Neural cell (in vitro differentiated cells): ENCODE results near the gene RASL12. TPM values are rescaled to one million over a fixed set of nuclear protein-coding genes. Genes with fewer than 3 reads are reported as not detected.

Experiments used
- H2AFZ ChIP-seq: fragments of 200-600, 300-800 bp; sonication (generic), shearing (Covaris generic); 2 replicates; pipeline ENCODE4 v1.6.0; 2014; ENCODE audit warnings: low read depth, mild to moderate bottlenecking, antibody characterized with exemption, low read length, moderate library complexity
- H3F3A ChIP-seq: fragments of 200-600 bp; shearing (Covaris generic); 2 replicates; pipeline ENCODE4 v1.6.1; 2016; ENCODE audit warnings: mild to moderate bottlenecking, moderate library complexity, mixed read lengths, antibody characterized with exemption, low read length; ENCODE audit not compliant: insufficient read depth, poor library complexity, severe bottlenecking
- H3K27ac ChIP-seq: fragments of 200-600, 300-800 bp; sonication (generic), shearing (Covaris generic); 2 replicates; pipeline ENCODE4 v1.5.1; 2014; ENCODE audit warnings: mild to moderate bottlenecking, low read length, moderate library complexity
- H3K27me3 ChIP-seq: fragments of 300-800, 200-600 bp; sonication (generic), shearing (Covaris generic); 2 replicates; pipeline ENCODE4 v1.6.0; 2014; ENCODE audit warnings: mild to moderate bottlenecking, low read depth, low read length, moderate library complexity; ENCODE audit not compliant: insufficient read depth
- H3K36me3 ChIP-seq: fragments of 300-800, 200-600 bp; sonication (generic), shearing (Covaris generic); 2 replicates; pipeline ENCODE4 v1.5.1; 2014; ENCODE audit warnings: mild to moderate bottlenecking, antibody characterized with exemption, low read length, moderate library complexity; ENCODE audit not compliant: insufficient read depth
- H3K4me2 ChIP-seq: fragments of 300-800, 200-600 bp; sonication (generic), shearing (Covaris generic); 2 replicates; pipeline ENCODE4 v1.6.0; 2014; ENCODE audit warnings: mild to moderate bottlenecking, low read length
- H3K4me3 ChIP-seq: fragments of 300-800, 200-600 bp; sonication (generic), shearing (Covaris generic); 2 replicates; pipeline ENCODE4 v1.5.1; 2014; ENCODE audit warnings: mild to moderate bottlenecking, low read length, moderate library complexity
- H3K79me2 ChIP-seq: fragments of 200-600 bp; shearing (Covaris generic); replicated peaks from 2 replicates; pipeline ENCODE4 v1.6.0; 2014; ENCODE audit warnings: mild to moderate bottlenecking, low read length, moderate library complexity; ENCODE audit not compliant: insufficient read depth
- H3K9ac ChIP-seq: fragments of 300-800, 200-600 bp; sonication (generic), shearing (Covaris generic); 2 replicates; pipeline ENCODE4 v1.6.1; 2016; ENCODE audit warnings: mild to moderate bottlenecking, low read length, mixed read lengths
- H3K9me2 ChIP-seq: fragments of 200-600 bp; shearing (Covaris generic); 2 replicates; pipeline ENCODE4 v1.6.1; 2016; ENCODE audit warnings: mild to moderate bottlenecking, low read length, mixed read lengths; ENCODE audit not compliant: insufficient read depth
- H3K9me3 ChIP-seq: fragments of 200-600, 300-800 bp; sonication (generic), shearing (Covaris generic); 2 replicates; pipeline ENCODE4 v1.6.1; 2016; ENCODE audit warnings: mild to moderate bottlenecking, mixed run types, low read length, moderate library complexity, mixed read lengths
- H4K20me1 ChIP-seq: fragments of 200-600 bp; shearing (Covaris generic); 2 replicates; pipeline ENCODE4 v1.6.1; 2016; ENCODE audit warnings: mild to moderate bottlenecking, mixed run types; ENCODE audit not compliant: insufficient read depth
- EZH2 ChIP-seq: fragments of 200-600, 300-800 bp; shearing (Covaris generic), sonication (generic); IDR thresholded peaks from 2 replicates; pipeline ENCODE4 v1.6.1; 2014; ENCODE audit warnings: antibody characterized with exemption, low read length, borderline replicate concordance, mild to moderate bottlenecking; ENCODE audit not compliant: insufficient read depth, poor library complexity, severe bottlenecking
- MXI1 ChIP-seq: fragments of 450-650 bp; conservative IDR thresholded peaks from 2 replicates; pipeline ENCODE4 v1.6.1; 2014; ENCODE audit warnings: antibody characterized with exemption, mild to moderate bottlenecking; ENCODE audit not compliant: poor library complexity, severe bottlenecking
- SMC3 ChIP-seq: fragments of 450-650 bp; conservative IDR thresholded peaks from 2 replicates; pipeline ENCODE4 v1.6.1; 2014; ENCODE audit warnings: antibody characterized with exemption, mild to moderate bottlenecking, moderate library complexity; ENCODE audit not compliant: poor library complexity
- TAF1 ChIP-seq: IDR thresholded peaks from 2 replicates; pipeline ENCODE4 v1.6.1; 2012; ENCODE audit warnings: low read depth
- polyA plus RNA-seq: library from polyadenylated mRNA; depleted of rRNA; stranded (reverse); fragments of >200 nt; gene quantifications from 2 replicates; pipeline ENCODE4 v1.2.3, GENCODE V29; 2014
- small RNA-seq, 3 experiments: library from RNA; depleted of rRNA; stranded (forward); fragments of <200 nt; gene quantifications; one replicate each; pipeline ENCODE3, GENCODE V24; 2012
- TF ChIP-seq, protein P1 (sequence below): IDR thresholded peaks from 2 replicates; pipeline ENCODE4 v1.6.1; 2012; ENCODE audit warnings: borderline replicate concordance
- TF ChIP-seq, protein P2 (sequence below): fragments of 450-650 bp; IDR thresholded peaks from 2 replicates; pipeline ENCODE4 v1.5.1; 2014; ENCODE audit warnings: antibody characterized with exemption, mild to moderate bottlenecking, moderate library complexity; ENCODE audit not compliant: poor library complexity, severe bottlenecking

RASL12 gene
- polyA plus RNA-seq, 1 donor from 2014 or later, result not detected

- H3K9me2 ChIP-seq, result no peaks in the 10 kb centered on the region
- no peak for TF ChIP-seq EZH2
- TF ChIP-seq, protein P1, sequence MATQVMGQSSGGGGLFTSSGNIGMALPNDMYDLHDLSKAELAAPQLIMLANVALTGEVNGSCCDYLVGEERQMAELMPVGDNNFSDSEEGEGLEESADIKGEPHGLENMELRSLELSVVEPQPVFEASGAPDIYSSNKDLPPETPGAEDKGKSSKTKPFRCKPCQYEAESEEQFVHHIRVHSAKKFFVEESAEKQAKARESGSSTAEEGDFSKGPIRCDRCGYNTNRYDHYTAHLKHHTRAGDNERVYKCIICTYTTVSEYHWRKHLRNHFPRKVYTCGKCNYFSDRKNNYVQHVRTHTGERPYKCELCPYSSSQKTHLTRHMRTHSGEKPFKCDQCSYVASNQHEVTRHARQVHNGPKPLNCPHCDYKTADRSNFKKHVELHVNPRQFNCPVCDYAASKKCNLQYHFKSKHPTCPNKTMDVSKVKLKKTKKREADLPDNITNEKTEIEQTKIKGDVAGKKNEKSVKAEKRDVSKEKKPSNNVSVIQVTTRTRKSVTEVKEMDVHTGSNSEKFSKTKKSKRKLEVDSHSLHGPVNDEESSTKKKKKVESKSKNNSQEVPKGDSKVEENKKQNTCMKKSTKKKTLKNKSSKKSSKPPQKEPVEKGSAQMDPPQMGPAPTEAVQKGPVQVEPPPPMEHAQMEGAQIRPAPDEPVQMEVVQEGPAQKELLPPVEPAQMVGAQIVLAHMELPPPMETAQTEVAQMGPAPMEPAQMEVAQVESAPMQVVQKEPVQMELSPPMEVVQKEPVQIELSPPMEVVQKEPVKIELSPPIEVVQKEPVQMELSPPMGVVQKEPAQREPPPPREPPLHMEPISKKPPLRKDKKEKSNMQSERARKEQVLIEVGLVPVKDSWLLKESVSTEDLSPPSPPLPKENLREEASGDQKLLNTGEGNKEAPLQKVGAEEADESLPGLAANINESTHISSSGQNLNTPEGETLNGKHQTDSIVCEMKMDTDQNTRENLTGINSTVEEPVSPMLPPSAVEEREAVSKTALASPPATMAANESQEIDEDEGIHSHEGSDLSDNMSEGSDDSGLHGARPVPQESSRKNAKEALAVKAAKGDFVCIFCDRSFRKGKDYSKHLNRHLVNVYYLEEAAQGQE, result no peak
- no peak for TF ChIP-seq SMC3
- TF ChIP-seq, protein P2, sequence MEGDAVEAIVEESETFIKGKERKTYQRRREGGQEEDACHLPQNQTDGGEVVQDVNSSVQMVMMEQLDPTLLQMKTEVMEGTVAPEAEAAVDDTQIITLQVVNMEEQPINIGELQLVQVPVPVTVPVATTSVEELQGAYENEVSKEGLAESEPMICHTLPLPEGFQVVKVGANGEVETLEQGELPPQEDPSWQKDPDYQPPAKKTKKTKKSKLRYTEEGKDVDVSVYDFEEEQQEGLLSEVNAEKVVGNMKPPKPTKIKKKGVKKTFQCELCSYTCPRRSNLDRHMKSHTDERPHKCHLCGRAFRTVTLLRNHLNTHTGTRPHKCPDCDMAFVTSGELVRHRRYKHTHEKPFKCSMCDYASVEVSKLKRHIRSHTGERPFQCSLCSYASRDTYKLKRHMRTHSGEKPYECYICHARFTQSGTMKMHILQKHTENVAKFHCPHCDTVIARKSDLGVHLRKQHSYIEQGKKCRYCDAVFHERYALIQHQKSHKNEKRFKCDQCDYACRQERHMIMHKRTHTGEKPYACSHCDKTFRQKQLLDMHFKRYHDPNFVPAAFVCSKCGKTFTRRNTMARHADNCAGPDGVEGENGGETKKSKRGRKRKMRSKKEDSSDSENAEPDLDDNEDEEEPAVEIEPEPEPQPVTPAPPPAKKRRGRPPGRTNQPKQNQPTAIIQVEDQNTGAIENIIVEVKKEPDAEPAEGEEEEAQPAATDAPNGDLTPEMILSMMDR, result no peak
- TF ChIP-seq TAF1, result no peak
- TF ChIP-seq MXI1, result no peak
- H2AFZ ChIP-seq, result no peak overlapping the region
- no peak overlapping the region for H3K9ac ChIP-seq
- H3K4me2 ChIP-seq, result no peak overlapping the region
- no peaks in the 10 kb centered on the region for H4K20me1 ChIP-seq
- no peaks in the 10 kb centered on the region for H3K79me2 ChIP-seq
- H3K9me3 ChIP-seq, result no peaks in the 10 kb centered on the region
- no peak overlapping the region for H3K4me3 ChIP-seq
- no peaks in the 10 kb centered on the region for H3K27me3 ChIP-seq
- no peak overlapping the region for H3K27ac ChIP-seq
- H3K36me3 ChIP-seq, result no peaks in the 10 kb centered on the region
- no peaks in the 10 kb centered on the region for H3F3A ChIP-seq
These were observed 62.8 kb downstream of the RASL12 start for GRCh38 chr15:65004993-65005392.

Small RNA genes within 50 kb of the gene (small RNA-seq; reads per million reads assigned to genes)
- 0 reads per million in 3 experiments for gene AC013553.1

Other genes starting within 250 kb of the RASL12 start
- 0.58 and 0.78 TPM in 2 replicates for gene PIF1, start 242.3 kb downstream of the RASL12 start, polyA plus RNA-seq
- gene PLEKHO2, start 226.1 kb downstream of the RASL12 start, polyA plus RNA-seq, result 0.88 and 1.3 TPM in 2 replicates
- 7.0 and 7.2 TPM in 2 replicates for gene ANKDD1A, start 156.1 kb downstream of the RASL12 start, polyA plus RNA-seq
- 67.6 and 67.7 TPM in 2 replicates for gene SPG21, start 78.1 kb downstream of the RASL12 start, polyA plus RNA-seq
- 14.4 and 21.3 TPM in 2 replicates for gene MTFMT, start 38.4 kb downstream of the RASL12 start, polyA plus RNA-seq
- not detected in 2 replicates for gene SLC51B, start 22.6 kb downstream of the RASL12 start, polyA plus RNA-seq
- gene KBTBD13, start 8.8 kb upstream of the RASL12 start, polyA plus RNA-seq, result not detected in 2 replicates
- gene UBAP1L, start 47.2 kb upstream of the RASL12 start, polyA plus RNA-seq, result 10.3 TPM in 2 replicates
- 46.8 and 47.5 TPM in 2 replicates for gene PDCD7, start 65.8 kb upstream of the RASL12 start, polyA plus RNA-seq
- 44.9 and 51.3 TPM in 2 replicates for gene CLPX, start 117.4 kb upstream of the RASL12 start, polyA plus RNA-seq
- gene CILP, start 143.5 kb upstream of the RASL12 start, polyA plus RNA-seq, result 1.4 and 1.6 TPM in 2 replicates
- gene PARP16, start 218.9 kb upstream of the RASL12 start, polyA plus RNA-seq, result 17.0 and 19.8 TPM in 2 replicates
- not detected in 2 replicates for gene RNU5A-1, start 228.1 kb upstream of the RASL12 start, polyA plus RNA-seq
- not detected in 2 replicates for gene RNU5B-1, start 236.7 kb upstream of the RASL12 start, polyA plus RNA-seq